Neutrophil (primary cell): ENCODE measurements around the gene HOXB8.

Experiments used
- H3K27ac ChIP-seq: fragments of 200-600 bp; sonication (generic); 2 replicates; pipeline ENCODE4 v1.5.1; 2016; ENCODE audit warnings: mild to moderate bottlenecking, moderate library complexity
- H3K27me3 ChIP-seq: fragments of 200-600 bp; sonication (generic); 2 replicates; pipeline ENCODE4 v1.6.0; 2016; ENCODE audit warnings: mild to moderate bottlenecking
- H3K36me3 ChIP-seq: fragments of 200-600 bp; sonication (generic); 2 replicates; pipeline ENCODE4 v1.5.1; 2017
- H3K4me1 ChIP-seq, 2 experiments: fragments of 200-600 bp in 1 of 2; sonication (generic) in 1 of 2; 1 replicate in 1 of 2; 2 replicates in 1 of 2; pipeline versions ENCODE4 v1.5.1 to v1.6.1; 2013 to 2016; ENCODE audit warnings: low read depth in 1 of 2, low read length in 1 of 2, mild to moderate bottlenecking in 1 of 2, moderate library complexity in 1 of 2; ENCODE audit not compliant: control insufficient read depth in 1 of 2, insufficient read depth in 1 of 2
- H3K4me3 ChIP-seq, 2 experiments: fragments of 200-600 bp in 1 of 2; sonication (generic) in 1 of 2; 1 replicate in 1 of 2; 2 replicates in 1 of 2; pipeline ENCODE4 v1.5.1; 2013 to 2016; ENCODE audit warnings: low read depth in 1 of 2, low read length in 1 of 2, mild to moderate bottlenecking in 1 of 2, moderate library complexity in 1 of 2
- H3K9me3 ChIP-seq: fragments of 200-600 bp; sonication (generic); 2 replicates; pipeline ENCODE4 v1.5.1; 2016
- TF ChIP-seq, protein P1 (sequence below): fragments of 200-600 bp; sonication (generic); IDR thresholded peaks from 2 replicates; pipeline ENCODE4 v1.5.1; 2016; ENCODE audit warnings: antibody characterized with exemption

HOXB8 gene

GRCh38 chr17:48647103-48647962 is 32.2 kb upstream of the HOXB8 start:
- H3K27ac ChIP-seq, result no peak overlapping the region
- no peaks in the 10 kb centered on the region for H3K36me3 ChIP-seq
- TF ChIP-seq, protein P1, sequence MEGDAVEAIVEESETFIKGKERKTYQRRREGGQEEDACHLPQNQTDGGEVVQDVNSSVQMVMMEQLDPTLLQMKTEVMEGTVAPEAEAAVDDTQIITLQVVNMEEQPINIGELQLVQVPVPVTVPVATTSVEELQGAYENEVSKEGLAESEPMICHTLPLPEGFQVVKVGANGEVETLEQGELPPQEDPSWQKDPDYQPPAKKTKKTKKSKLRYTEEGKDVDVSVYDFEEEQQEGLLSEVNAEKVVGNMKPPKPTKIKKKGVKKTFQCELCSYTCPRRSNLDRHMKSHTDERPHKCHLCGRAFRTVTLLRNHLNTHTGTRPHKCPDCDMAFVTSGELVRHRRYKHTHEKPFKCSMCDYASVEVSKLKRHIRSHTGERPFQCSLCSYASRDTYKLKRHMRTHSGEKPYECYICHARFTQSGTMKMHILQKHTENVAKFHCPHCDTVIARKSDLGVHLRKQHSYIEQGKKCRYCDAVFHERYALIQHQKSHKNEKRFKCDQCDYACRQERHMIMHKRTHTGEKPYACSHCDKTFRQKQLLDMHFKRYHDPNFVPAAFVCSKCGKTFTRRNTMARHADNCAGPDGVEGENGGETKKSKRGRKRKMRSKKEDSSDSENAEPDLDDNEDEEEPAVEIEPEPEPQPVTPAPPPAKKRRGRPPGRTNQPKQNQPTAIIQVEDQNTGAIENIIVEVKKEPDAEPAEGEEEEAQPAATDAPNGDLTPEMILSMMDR, result no peak
- H3K4me1 ChIP-seq, result peaks cover 0 to 7% of the 10 kb centered on the region in 2 experiments
- no peaks in the 10 kb centered on the region for H3K9me3 ChIP-seq
- H3K4me3 ChIP-seq, result no peak overlapping the region
- peaks cover 98% of the 10 kb centered on the region for H3K27me3 ChIP-seq

DNA sequence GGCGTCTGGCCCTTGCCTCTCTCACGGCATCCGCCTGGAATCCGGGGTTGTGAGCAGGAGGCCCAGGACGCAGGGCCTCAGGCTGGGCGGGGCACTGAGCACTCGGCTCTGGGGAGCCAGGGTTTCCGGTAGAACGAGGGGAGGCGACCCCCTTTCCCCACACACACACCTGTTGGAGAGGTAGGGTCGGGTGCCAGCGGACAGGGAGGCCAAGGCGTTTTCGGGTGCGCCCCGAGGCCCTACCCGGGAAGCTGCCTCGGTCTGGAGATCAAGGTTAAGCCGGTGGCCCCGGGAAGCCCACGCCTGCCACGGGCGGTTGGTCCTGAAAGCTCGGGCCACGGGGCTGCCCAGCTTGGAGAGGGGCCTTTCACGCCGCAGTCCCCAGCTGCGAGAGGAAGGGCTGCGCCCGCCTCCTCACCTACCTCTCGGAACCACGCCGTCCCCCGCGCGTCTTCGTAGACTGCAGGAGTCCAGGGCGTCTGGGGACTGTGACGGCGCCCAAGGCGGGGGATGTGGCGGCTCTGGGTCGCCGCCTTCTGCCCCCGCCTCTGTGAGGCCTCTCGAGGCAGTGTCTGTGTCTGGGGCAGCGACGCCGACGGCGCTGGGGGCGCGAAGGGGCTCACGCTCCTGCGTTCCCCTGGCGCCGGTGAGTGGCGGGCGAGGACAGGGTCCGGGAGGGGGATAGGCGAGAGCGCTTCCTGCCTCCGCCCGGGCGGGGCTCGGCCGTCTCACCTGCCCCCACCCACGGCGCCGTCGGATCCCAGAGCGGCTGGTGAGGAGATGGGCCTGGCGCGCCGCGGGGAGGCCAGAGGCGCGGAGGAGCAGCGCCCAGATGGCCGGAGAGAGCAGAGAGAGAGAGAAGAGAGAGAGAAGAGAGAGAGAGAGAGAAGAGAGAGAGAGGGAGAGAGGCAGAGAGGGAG is 31.4 kb upstream of the HOXB8 start:
- Histone ChIP-seq H3K9me3 (no peaks in the 10 kb centered on the region), H3K4me3 (no peak overlapping the region), H3K27ac (no peak overlapping the region), H3K36me3 (no peaks in the 10 kb centered on the region), H3K4me1 (peaks cover 0 to 7% of the 10 kb centered on the region in 2 experiments), H3K27me3 (peaks cover 98% of the 10 kb centered on the region)
- TF ChIP-seq, protein P1, result no peak

DNA sequence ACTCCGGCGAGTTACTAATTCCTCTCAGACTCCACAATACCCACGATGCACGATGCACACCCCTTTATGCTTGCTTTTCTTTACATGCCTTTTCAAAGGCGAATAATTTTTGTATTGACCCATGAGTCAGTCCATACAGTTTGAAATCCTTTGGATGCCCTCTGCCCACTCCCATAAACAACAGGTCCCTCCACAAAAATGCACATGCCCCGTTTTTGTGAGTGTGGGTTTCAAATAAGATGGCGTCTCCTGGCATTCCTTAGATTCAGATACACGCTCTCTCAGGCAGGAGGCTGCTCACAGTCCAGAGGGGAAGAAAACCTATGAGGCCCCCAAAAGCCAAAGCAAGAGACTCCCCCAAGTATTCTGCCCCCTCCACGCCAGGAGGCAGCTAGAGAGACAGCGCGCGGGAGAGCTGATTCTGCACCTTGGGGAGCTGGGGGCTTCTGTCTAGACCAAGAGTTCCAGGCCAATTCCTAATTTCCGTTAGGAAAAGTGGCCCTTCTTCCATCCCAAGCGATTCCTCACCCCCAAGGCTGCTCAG is 30.6 kb upstream of the HOXB8 start:
- Histone ChIP-seq H3K4me1 (peaks cover 0 to 7% of the 10 kb centered on the region in 2 experiments), H3K9me3 (no peaks in the 10 kb centered on the region), H3K36me3 (no peaks in the 10 kb centered on the region), H3K4me3 (no peak overlapping the region), H3K27me3 (peaks cover 100% of the 10 kb centered on the region), H3K27ac (no peak overlapping the region)
- TF ChIP-seq, protein P1, result no peak

- H3K4me3 ChIP-seq, result no peak overlapping the region
- TF ChIP-seq, protein P1, result no peak
- H3K27ac ChIP-seq, result no peak overlapping the region
- peaks cover 100% of the 10 kb centered on the region for H3K27me3 ChIP-seq
- no peaks in the 10 kb centered on the region for H3K9me3 ChIP-seq
- peaks cover 0 to 7% of the 10 kb centered on the region in 2 experiments for H3K4me1 ChIP-seq
- no peaks in the 10 kb centered on the region for H3K36me3 ChIP-seq
Measured at GRCh38 chr17:48644910-48645557, 29.9 kb upstream of the HOXB8 start.

DNA sequence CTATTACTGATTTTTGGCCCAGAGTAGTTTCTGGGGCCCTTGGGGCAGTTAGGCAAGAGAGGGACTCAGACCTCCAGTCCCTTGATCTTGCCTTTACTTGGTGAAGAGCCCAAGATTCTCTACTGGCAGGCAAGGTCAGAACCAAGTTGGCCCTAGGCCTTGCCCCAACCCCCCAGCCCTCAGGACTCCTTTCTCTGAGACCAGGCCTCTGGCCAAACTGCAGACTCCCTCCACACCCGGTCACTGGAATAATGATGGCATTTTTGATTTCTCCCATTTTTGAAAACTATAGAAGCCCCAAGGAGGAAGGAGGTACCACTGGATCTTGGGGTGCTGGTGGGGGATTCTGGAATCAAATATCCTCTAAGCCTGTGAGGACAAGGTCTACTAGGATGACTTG is 29.1 kb upstream of the HOXB8 start:
- no peaks in the 10 kb centered on the region for H3K36me3 ChIP-seq
- no peaks in the 10 kb centered on the region for H3K9me3 ChIP-seq
- no peak overlapping the region for H3K4me3 ChIP-seq
- H3K27me3 ChIP-seq, result peaks cover 100% of the 10 kb centered on the region
- TF ChIP-seq, protein P1, result no peak
- H3K27ac ChIP-seq, result no peak overlapping the region
- H3K4me1 ChIP-seq, result peaks cover 0 to 7% of the 10 kb centered on the region in 2 experiments
